ENCODE data around the gene C9orf43. TPM values are rescaled to one million over a fixed set of nuclear protein-coding genes. Genes with fewer than 3 reads are reported as not detected.

The C9orf43 gene
- total RNA-seq, 4 donors from 2014 or later, result 0.21 to 3.3 (median 0.58) TPM; not detected in 1

- H3K27me3 ChIP-seq, result no peaks in the 10 kb centered on the region
- no peaks in the 10 kb centered on the region for H3K4me1 ChIP-seq
- no peak for DNase-seq
- no peaks in the 10 kb centered on the region for H3K36me3 ChIP-seq
- H3K9me3 ChIP-seq, result no peaks in the 10 kb centered on the region
- TF ChIP-seq CTCF (IDR thresholded peaks at IDR 0.05) (peak; percentile 55 to 81 (median 76)), POLR2A (IDR thresholded peaks at IDR 0.05) (no peak)
- intact Hi-C loops (cut with DNase I; ENCODE audit: low total_unique reads), result loop anchor here (5.0 kb wide), 2 partner anchors 141 to 211 kb away; no protein-coding TSS in a partner anchor
- no peak overlapping the region for H3K27ac ChIP-seq
- no peak overlapping the region for H3K4me3 ChIP-seq
These were observed 35.8 kb downstream of the C9orf43 start for GRCh38 chr9:113446323-113446740.

GRCh38 chr9:113449376-113449775 lies 38.8 kb downstream of the C9orf43 start:
- no peak for TF ChIP-seq POLR2A (IDR thresholded peaks at IDR 0.05)
- TF ChIP-seq CTCF (IDR thresholded peaks at IDR 0.05), result no peak
- no peaks in the 10 kb centered on the region for H3K27me3 ChIP-seq
- H3K27ac ChIP-seq, result no peak overlapping the region
- no peaks in the 10 kb centered on the region for H3K9me3 ChIP-seq
- DNase-seq, result no peak
- H3K4me3 ChIP-seq, result no peak overlapping the region
- intact Hi-C loops (cut with DNase I; ENCODE audit: low total_unique reads), result loop anchor here (5.0 kb wide), 2 partner anchors 138 to 208 kb away; no protein-coding TSS in a partner anchor
- peaks cover 0 to 2% of the 10 kb centered on the region in 2 donors for H3K4me1 ChIP-seq
- no peaks in the 10 kb centered on the region for H3K36me3 ChIP-seq

GRCh38 chr9:113452113-113452605 lies 41.6 kb downstream of the C9orf43 start:
- TF ChIP-seq POLR2A (IDR thresholded peaks at IDR 0.05) (no peak), CTCF (IDR thresholded peaks at IDR 0.05) (no peak)
- H3K27me3 ChIP-seq, result no peaks in the 10 kb centered on the region
- H3K27ac ChIP-seq, result no peak overlapping the region
- peaks cover 10 to 12% of the 10 kb centered on the region in 2 donors for H3K4me1 ChIP-seq
- no peak overlapping the region for H3K4me3 ChIP-seq
- no peaks in the 10 kb centered on the region for H3K36me3 ChIP-seq
- DNase-seq, result no peak
- intact Hi-C loops (cut with DNase I; ENCODE audit: low total_unique reads), result no loop called here
- no peaks in the 10 kb centered on the region for H3K9me3 ChIP-seq

- intact Hi-C loops (cut with DNase I; ENCODE audit: low total_unique reads), result no loop called here
- TF ChIP-seq CTCF (IDR thresholded peaks at IDR 0.05) (no peak), POLR2A (IDR thresholded peaks at IDR 0.05) (no peak)
- peak; percentile 50 to 56 for DNase-seq
These were observed 44.6 kb downstream of the C9orf43 start for GRCh38 chr9:113454914-113455761.

GRCh38 chr9:113456235-113456634 lies 45.7 kb downstream of the C9orf43 start:
- no peak for DNase-seq
- Histone ChIP-seq H3K27ac (peak overlapping the region; percentile 86 to 89), H3K27me3 (no peaks in the 10 kb centered on the region), H3K36me3 (no peaks in the 10 kb centered on the region), H3K4me3 (no peak overlapping the region), H3K9me3 (no peaks in the 10 kb centered on the region), H3K4me1 (peaks cover 10 to 12% of the 10 kb centered on the region in 2 donors)
- intact Hi-C loops (cut with DNase I; ENCODE audit: low total_unique reads), result no loop called here
- TF ChIP-seq POLR2A (IDR thresholded peaks at IDR 0.05), result no peak
- TF ChIP-seq CTCF (IDR thresholded peaks at IDR 0.05), result no peak

More at GRCh38 chr9:113454914-113455761, 44.6 kb downstream of the C9orf43 start:
- Histone ChIP-seq H3K27ac (peak overlapping the region; percentile 86 to 89), H3K27me3 (no peaks in the 10 kb centered on the region), H3K9me3 (no peaks in the 10 kb centered on the region), H3K4me1 (peaks cover 10 to 12% of the 10 kb centered on the region in 2 donors), H3K36me3 (no peaks in the 10 kb centered on the region), H3K4me3 (no peak overlapping the region)
